Inferior parietal cortex (tissue), 1 donor: ENCODE data around the gene SCUBE2.

Experiments
- DNase-seq: peaks from one replicate; pipeline ENCODE4 v3.0.0-alpha.2; 2016; ENCODE audit errors: extremely low spot score

SCUBE2 gene

DNA sequence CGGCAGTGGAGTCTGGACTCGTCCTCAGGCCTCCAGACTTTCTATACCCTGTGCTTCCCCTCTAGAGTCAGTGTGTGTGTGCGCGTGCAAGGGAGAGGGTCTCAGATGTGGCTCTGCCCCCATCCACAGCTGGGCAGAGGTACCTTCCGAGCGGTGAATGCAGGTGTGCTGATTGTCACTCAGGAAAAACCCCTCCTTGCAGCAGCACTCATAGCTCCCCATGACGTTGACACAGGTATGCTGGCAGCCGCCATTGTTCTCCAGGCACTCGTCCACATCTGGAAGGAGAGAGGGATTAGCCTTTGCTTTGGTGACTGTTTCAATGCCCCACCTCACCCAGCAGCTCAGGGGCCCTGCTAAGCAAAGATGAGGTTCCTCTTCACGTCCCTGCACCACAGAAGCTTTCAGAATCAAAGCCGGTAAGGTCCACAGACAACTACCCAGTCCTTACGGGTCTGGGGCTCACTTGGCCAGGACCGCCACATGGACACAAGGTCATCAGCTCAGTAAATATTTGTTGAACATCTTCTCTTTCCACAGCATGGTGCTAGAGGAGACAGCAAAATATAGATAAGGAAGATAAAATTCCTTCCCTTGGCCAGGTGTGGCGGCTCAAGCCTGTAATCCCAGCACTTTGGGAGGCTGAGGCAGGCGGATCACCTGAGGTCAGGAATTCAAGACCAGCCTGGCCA, 16.9 kb downstream of the SCUBE2 start:
- no peak for DNase-seq

DNA sequence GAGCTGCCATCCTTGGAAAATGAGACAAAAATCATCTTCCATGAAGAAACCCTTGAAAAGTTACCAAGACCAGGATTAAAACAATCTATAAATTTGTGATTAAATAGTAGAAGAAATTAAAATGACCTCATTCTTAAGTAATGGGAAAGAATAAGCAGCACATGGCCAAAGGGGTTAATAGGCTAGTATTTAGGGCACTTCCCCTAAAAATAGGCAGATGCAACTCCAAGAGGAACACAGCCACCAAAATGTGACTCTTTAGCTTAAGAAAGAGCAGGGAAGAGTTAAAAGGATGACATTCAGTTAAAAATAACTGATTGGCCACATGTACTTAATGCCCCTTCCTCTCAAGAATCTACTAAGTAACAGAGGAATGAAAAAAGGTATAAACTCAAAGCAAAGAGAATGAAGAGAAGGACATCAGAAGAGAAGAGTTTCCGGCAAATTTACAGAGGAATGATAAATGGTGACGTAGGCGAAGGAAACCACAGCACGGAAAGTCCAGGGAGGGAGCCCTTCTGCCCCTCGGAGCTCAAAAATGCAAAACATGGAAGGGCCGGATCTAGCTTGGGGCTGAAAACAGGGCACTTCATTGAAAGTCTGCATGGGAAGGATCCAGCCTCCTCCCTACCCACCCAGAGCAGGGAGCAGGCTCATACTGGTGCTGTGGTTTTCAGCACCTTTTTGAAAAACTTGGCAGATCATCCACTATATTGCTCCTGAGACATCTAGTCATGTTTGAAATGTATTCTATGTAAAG, 17.8 kb downstream of the SCUBE2 start:
- no peak for DNase-seq

DNA sequence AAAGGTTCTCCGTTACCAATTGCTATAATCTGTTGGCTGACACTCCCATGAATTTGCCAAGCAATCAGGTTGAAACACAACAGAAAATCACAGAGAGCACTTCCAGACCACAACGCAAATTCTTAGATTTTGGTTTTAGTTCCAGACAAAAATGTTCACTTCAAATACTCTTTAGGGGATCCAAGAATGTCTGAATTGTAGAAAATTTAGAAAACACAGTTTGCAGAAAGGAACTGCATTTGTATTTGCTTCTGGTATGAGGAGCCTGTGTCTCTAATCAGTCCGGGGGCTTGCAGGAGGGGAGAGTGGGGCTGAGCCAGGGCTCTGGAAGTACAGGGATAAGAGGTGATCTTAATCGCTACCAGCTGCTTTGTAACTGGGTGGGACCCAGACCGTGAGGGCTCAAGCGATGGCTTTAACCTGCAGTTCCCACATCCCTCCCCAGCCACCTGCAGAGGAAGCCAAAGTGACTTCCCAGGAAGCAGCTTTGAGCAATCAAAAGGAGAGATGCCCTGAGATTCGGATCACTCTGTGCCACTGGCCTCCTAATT, 18.7 kb downstream of the SCUBE2 start:
- DNase-seq, result no peak

DNA sequence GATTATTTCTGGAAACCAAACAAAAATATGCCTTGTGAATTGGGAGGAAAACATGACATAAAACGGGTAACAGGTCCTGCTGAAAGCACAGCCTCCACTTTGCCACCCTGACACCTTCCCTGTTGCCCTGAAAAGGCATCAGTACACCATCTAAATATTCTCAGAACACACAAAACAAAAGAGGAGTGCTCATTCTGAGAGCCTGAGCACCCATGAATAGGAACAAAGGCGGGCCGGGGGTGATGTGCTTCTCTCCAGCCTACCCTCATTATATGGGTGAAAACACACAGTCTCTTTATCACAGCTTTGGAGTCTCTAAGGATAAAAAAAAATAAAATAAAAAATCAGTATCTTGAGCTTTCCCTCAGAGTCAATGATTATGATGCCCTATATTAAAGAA, 19.7 kb downstream of the SCUBE2 start:
- DNase-seq, result no peak

DNA sequence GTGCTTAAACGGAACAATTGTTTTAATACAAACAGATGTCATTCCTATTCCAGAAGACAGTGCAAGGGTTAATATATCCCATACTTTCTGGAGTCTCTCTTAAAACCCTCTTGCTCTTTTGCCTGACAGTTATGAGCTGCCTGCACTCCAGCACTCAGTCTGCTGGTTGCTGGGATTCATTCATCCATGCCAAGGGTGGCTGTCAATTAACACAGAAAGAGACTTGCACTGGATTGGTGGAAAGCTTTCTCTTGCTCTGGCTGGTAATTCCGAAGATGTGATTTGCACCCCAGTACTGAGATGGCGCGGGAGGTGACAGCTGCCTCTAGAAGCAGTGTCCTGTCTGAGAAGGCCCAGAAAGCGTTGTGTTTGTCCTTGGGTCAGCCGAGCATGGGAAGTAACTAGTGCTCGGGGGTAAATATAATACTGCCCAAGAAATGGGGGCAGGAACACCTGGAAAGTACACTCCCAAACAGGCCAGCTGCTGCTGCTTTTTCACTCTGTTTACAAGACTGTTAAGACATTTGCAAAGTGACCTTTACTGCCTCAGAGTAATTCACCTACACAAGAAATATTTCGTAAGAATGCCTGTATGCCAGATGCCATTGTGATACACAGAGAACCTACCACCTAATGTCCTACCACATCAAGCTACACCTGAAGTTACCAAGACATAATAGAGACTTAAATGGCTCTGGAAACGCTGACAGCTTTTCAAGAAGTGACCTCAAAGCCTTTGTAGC, 20.5 kb downstream of the SCUBE2 start:
- DNase-seq, result no peak

DNA sequence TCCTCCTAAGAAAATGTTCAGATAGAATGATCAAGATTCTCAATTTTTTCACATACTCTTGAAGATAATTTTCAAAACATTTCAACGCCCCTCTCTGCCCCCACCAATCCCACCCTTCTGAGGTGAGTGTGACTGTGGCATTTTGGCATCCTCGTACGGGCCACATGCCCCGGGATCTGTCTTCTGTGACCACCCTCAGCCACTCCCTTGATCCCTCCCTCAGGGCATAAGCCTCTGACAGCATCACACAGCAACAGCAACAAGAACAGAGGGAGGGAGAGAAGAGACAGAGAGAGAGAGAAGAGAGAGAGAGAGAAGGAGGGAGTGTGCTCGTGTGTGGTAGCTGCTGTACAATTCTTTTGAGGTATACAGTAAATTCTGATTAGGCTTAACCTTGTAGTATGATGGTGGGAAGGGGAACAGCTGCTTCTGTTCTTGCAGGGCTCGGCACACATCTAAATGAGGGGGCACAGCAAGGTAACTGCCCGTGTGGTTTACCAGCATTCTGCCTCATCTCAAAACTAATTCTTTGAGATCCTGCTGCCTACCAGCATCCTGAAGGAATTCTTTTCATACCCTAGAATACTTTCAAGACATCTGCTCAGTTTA, 21.4 kb downstream of the SCUBE2 start:
- DNase-seq, result no peak

DNA sequence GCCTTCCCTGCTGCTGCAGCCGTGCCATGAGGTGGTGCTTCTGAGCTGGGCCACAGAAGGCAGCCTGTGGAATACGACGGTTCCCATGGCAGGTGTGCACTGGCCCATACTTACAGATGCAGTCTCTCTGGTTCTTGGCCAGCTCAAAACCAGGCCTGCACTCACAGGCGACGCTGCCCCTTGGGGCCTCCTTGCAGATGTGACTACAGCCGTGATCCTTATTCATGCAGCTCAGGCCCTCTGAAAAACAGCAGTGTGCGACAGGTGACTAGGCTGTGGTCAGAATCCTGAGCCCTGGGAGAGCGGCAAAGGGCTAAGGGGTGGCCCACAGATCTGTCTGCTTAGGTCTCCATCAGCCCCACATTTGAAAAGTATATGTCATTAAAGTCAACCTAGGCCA, 22.1 kb downstream of the SCUBE2 start:
- DNase-seq, result no peak

DNA sequence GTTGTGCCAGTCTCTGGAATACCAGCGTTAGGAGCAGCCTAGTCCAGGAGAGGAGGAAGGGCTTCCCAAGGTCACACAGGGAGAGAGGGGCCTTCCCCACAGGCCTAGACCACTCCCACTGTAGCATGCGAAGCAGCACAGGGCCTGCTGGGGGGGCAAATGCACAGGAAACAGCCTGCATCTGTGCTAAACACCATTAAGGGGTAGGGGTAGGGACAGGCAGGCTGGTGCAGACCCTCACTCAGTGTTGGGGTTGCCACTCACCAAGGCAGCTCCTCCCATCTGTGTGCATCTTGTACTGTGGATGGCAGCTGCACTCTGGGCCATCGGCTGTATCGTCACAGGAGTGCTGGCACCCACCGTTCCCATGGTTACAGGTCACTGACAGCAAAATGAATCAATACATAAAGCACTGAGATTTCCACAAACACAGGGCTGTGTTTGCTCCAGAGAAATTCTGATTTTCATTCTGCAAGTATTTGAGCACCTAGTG, 24.9 kb downstream of the SCUBE2 start:
- DNase-seq, result no peak

DNA sequence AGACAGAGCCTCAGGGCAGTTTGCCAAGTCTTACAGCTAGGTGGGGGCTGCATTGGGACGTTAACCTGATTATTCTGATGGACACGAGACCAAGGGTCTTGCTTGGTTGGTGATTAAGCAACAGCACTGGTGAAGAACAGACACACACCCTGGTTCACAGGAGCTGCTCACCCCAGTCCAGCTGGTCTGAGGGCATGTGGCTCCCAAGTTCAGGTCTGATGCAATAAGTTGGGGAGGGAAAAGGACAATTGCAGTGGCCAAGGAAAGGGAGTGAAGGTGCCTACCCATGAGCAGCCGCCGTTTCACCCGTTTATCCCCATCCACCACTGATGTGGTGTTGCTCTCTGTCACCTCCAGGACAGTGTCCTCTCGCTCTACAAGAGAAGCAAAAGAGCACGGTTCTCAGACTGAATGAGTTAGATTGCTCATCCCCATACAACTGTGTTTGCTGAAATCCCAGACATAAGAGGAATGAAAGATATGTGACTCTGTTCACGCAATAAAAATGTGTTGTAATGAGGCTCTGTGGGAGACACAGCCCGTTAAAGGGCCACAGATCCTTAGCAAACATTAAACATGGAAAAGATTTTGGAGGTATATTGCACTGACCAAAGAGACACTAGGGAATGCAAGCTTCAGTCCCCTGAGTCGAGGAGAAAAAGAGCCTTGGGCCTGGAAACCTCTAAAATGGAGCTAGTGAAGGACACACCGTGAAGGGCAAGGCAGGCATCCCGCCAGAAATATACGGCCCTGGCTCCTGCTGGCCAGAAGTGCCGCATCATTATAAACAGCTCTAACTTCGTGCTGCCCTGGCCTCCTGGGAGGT, 25.6 kb downstream of the SCUBE2 start:
- DNase-seq, result no peak

DNA sequence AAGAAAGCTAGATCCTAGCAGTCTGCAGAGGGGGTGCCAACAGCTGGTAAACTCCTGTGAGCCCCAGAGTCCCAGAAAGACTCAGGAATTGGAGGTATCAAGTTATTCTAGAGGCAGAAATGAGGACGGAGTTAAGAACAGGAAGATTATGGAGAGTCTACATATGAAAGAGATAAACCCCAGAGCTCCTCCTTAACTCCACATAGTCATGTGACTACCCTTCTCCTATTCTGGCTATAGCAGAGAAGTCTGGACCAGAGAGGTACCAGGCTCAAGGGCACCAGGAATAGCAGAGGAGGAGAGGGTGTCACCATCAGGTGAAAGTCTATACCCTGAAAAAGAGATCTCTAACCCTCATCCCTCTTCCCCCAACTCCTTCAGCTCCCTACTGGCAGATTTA, 29.6 kb downstream of the SCUBE2 start:
- DNase-seq, result no peak

DNA sequence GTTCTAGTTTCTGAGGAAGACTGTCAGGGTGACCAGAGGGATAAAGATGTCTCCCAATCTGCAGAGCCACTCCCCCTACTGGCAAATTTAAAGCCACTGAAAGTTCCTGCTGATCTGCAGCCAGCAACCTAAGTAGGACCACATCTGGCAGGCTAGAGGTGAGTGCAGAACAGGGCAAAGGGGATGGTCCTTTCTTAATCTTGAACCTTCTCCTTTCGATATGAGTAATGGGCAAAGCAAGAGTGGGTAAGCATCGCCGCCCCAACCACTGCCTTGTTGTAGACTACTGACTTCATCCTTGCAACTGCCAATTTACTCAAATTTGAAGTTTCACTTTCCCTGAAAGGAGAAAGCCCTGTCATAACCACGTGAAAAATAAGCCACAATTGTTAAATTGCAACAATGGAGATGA, 30.7 kb downstream of the SCUBE2 start:
- no peak for DNase-seq

DNA sequence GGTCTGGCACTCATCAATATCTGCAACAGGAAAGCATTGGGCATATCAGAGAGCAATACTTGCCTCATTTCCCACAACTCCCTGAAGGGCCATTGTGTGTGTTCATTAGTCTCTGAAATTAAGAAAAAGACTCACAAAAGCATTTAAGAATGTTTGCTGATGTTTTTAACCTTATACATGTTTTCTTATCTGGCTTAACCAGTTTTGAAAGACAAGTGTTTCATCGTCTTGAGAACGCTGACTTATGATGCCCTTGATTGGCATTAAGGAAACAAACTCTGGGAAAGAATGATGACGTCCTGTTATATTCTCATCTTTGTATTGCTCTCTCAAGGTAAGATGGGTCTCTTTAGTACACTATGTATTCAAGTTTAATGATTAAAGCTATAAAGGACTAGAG, 32.0 kb downstream of the SCUBE2 start:
- DNase-seq, result no peak

DNA sequence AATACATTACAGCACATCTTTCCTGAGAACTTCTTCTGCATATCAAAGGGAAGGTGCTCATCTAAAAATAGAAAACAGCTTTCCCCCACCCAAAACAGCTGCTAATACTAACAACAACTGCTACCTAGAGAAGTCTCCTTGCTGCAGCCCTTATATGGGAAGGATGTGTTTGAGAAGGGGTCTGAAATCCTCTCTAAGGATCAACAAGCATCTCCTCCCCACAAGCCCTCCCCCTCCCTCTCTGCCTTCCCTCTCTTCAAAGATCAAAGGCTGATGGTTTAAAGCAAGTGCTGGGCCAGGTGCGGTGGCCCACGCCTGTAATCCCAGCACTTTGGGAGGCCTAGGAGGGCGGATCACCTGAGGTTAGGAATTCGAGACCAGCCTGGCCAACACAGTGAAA, 33.5 kb downstream of the SCUBE2 start:
- DNase-seq, result no peak

DNA sequence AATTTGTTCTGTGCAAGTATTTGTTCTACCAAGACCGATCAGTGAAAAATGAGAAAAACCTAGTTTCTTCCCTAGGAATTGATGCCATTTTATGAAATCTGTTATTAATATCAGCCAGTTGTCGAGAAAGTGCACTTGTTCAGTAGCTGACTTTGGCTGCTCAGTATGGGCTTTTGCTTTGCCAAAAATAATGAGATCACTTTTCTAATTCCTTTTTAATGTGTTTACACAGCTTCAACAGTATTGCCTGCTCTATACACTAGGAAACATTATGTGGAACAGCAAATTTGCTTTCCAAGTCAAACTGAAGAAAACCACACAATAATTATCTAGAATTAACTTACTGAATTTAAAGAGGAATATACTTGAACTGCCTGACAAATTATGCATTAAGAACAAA, 34.4 kb downstream of the SCUBE2 start:
- no peak for DNase-seq

DNA sequence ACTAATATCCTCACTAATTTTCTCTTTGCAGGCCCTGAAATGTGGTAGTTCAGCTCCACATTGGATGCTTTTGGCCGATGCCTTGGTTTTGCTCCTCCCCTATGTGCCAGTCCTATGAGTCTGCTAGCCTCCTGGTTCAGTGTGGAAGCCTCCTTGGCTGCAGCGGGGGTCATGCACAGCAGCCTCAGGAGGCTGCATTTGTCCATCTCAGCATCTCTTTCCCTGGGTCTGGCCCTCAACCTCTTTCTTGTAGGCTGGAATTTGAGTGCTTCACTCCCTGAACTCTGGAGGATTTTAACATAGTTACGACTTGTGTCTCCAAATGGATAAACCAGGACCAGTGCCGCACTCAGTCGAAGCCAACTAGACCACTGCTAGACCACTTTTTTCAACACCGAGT, 34.9 kb downstream of the SCUBE2 start:
- no peak for DNase-seq

DNA sequence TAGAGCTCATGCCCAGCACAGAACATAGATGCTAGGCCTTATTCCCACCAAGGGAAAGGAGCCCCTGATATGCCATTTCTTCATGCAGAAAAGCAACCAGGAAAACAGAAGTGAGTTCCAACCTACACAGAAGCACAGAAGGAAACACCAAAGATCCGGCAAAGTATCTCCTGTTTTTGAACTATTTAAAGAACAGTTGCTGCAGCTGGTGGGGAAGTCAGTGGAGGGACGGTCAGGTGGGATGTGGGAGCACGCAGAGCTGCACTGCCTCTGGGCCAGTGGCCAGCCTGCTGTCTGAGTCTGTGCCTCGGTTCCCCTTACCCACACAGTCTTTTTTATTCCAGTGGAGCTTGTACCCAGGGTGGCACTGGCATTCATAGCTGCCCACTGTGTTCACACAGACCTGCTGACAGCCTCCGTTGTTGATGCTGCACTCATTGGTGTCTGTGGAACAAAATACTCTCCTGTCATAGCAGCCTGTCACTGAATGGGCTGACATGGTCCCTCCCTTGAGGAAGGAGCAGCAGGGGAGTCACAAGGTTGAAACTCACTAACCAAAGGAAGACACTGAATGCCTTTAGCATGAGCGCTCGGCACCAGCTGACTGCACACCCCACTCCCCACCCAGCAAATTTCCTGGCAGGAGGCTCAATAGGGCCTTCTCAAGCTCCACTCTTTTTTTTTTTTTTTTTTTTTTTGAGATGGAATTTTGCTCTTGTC, 37.9 kb downstream of the SCUBE2 start:
- DNase-seq, result no peak

DNA sequence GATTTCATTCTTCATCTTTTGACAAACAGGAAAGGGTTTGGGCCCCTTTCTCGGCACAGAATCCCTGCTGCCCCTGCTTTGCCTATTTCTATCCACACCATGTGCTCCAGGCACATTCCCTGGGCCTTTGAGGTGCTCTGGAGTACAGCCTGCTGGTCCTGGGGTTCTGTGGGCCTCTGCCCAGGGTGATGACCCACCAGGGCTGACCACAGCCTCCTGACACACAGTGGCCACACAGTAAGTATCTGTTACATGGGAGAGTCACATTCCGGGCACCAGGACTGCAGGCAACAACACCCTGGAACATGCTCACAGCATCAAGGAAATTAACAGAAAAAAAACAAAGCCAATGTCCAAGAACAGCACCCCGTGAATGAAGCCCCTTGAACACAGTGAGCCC, 39.1 kb downstream of the SCUBE2 start:
- DNase-seq, result no peak

DNA sequence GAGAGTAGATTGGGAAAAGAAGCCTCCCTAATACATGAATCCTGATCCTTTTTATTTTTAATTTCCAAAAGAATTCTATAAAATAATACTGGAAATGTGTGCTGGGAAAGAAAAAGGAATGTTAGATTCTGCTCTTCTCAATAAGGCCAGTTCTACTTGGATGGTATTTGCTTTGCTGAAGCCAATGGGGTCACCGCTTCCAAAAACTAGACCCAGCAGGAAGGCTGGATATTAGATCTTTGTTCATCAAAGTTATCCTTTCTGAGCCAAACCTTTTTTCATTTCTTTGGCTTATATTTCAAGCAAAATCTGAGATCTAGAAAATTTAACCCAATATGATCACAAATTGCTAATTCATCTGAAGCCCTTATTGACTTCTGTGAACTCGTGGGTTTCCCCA, 41.4 kb downstream of the SCUBE2 start:
- no peak for DNase-seq

DNA sequence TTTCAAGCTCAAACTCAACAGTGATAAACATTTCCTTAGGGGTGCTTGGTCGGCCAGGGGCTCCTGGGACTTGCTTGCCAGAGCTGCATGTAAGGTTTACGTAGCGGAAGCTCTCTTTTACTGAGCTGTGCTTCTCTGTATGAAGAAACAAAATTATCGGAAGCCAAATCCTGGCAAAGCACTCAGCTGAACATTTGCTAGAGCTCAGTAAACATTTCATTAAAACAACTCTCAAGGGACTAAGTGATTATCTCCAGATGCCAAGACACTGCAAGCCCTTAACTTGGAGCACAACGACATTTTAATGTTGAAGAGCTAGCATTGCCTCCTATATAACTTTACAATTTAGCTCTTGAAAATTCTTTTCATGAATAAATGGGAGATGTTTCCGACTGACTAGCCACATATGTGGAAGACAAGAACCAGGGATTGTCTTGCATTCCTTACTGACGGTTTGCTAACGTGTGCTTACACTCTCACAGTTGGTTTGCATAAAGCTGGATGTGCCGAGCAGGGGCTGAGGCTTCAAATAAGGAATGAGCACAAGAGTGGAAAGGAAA, 43.4 kb downstream of the SCUBE2 start:
- DNase-seq, result peak; percentile 22

DNA sequence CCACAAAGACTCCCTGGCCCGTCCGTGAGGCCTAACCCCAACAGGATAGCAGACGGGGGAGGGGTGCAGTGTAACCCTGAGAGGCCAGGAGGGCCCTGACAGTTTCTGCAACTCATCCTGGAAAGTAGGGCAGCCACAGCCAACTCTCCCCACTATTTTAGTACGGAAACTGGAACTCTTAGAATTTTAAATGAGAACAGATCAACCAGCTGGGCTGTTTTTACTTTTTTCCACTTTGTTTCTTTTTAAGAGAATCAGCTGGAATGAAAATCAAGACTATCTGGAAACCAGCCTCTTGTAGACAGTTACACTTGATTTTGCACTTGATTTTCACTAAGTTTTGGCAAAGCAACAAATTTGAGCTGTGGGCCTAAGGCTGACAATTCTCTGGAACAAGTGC, 44.9 kb downstream of the SCUBE2 start:
- DNase-seq, result no peak
